Measurements from ENCODE around the gene SHISA5.
"Not testable (repeated sequence)": the region's sequence is repeated elsewhere in the genome, so short reads cannot be mapped to it uniquely, and the experiment has no call there.

SHISA5 gene

GRCh38 chr3:48475188-48475587, 28.8 kb downstream of the SHISA5 start:
- no peak for DNase-seq

- DNase-seq: no peak
Measured at GRCh38 chr3:48474619-48475018, 29.4 kb downstream of the SHISA5 start.

- DNase-seq: not testable (repeated sequence)
Measured at GRCh38 chr3:48474031-48474430, 29.9 kb downstream of the SHISA5 start.

GRCh38 chr3:48473617-48473952, 30.4 kb downstream of the SHISA5 start:
- no peak for DNase-seq

- peak; percentile 93 for DNase-seq
Measured at GRCh38 chr3:48472923-48473616, 30.9 kb downstream of the SHISA5 start.

GRCh38 chr3:48472673-48472922, 31.4 kb downstream of the SHISA5 start:
- DNase-seq: no peak

GRCh38 chr3:48470286-48470685, 33.7 kb downstream of the SHISA5 start:
- no peak for DNase-seq

- DNase-seq: no peak
Measured at GRCh38 chr3:48469046-48469915, 34.7 kb downstream of the SHISA5 start.

- no peak for DNase-seq
Measured at GRCh38 chr3:48468329-48468731, 35.6 kb downstream of the SHISA5 start.

GRCh38 chr3:48467473-48468267, 36.3 kb downstream of the SHISA5 start:
- DNase-seq: no peak

- DNase-seq: no peak
Measured at GRCh38 chr3:48467110-48467454, 36.9 kb downstream of the SHISA5 start.

GRCh38 chr3:48466386-48467109, 37.4 kb downstream of the SHISA5 start:
- DNase-seq: peak; percentile 44

GRCh38 chr3:48465531-48466378, 38.2 kb downstream of the SHISA5 start:
- peak; percentile 82 for DNase-seq

GRCh38 chr3:48465237-48465530, 38.8 kb downstream of the SHISA5 start:
- no peak for DNase-seq

GRCh38 chr3:48464713-48465221, 39.2 kb downstream of the SHISA5 start:
- no peak for DNase-seq

- DNase-seq: no peak
Measured at GRCh38 chr3:48463703-48464102, 40.3 kb downstream of the SHISA5 start.

GRCh38 chr3:48461767-48462166, 42.2 kb downstream of the SHISA5 start:
- not testable (repeated sequence) for DNase-seq

GRCh38 chr3:48460517-48460902, 43.5 kb downstream of the SHISA5 start:
- no peak for DNase-seq

- no peak for DNase-seq
Measured at GRCh38 chr3:48459773-48460516, 44.0 kb downstream of the SHISA5 start.

- DNase-seq: no peak
Measured at GRCh38 chr3:48459331-48459730, 44.6 kb downstream of the SHISA5 start.

- no peak for DNase-seq
Measured at GRCh38 chr3:48456456-48456855, 47.5 kb downstream of the SHISA5 start.

GRCh38 chr3:48451270-48451669, 52.7 kb downstream of the SHISA5 start:
- DNase-seq: no peak

Measured in activated naive CD4-positive, alpha-beta T cell treated with Interleukin-2 at 50 U/mL for 16 hours (primary cell).